NCI-H2107 treated with DMSO at 0.1 percent for 48 hours (cell line): ENCODE data around the gene ARVCF.

ENCODE experiments used
- DNase-seq: peaks from one replicate; lab custom pipeline; 2025; ENCODE audit not compliant: unreplicated experiment; lab: John Stamatoyannopoulos, UW

ARVCF gene

DNA sequence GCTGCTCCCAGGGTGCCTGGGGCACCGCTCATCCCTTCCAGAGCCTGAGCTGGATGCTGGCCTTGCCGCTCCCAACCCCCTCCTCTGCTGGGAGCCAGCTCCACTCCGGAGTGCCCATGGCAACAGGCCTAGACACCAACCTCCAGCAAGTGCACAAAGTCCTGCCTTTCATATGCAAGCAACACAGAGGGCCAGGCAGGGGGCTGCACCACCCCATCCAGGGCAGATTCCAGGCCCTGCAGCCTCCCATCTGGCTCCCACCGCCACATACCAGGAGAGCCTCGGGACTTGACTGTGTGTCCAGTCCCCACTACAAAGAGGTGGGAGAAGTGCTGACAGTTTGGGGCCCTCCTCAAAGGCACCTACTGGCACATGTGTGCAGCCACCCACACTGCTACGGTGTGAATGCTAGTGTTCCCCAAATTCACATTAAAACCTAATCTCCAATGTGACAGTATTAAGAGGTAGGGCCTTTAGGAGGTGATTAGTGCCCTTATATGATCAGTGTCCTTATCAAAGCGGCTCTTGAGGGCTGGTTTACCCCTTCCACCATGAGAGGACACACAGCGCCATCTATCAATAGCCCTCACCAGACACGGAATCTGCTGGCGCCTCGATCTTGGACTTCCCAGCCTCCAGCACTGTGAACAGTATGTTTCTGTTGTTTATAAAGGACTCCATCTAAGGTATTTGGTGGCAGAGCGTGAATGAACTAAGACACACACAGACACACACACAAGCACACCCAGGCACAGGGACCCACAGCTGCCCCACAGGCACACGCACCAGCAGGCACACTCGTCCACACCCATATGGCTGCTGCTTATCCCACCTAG lies 16.2 kb downstream of the ARVCF start:
- DNase-seq: no peak

DNA sequence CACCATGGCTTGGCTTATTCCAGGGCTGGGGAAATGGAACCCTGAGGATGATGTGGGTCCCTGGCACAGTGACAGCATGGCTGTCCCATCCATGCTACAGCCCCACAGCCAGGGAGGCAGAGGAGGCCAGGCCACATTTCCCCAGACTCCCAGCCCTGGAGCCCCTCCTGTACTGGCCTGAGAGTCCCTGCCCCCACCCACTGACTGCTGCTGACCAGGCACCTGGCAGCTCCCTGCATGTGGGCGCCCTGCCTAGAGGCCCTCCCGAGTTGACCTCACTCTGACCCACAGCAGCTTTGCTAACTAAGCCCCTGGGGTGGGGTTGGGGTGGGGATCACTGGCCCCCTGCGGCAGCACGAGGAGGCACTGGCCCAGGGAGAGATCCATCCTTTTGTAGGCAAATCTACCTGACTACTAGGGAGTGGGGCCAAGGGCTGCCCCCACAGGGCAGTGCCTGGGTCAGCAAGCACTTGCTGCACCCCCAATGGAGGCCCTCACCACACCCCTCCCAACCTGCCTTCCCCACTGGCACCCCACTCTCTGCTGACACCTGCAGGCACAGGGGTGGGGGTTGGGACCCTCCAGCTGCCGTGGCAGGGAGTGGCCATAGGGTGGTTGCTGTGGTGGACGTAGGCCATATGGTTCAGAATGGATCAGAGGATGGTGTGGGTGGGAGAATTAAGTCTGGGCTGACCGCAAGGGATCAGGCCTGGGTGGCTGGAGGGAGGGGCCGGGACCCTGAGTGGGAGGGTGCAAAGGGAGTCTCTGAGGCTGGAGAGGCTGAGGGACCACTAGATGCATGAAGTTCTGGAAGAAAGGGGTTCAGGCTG lies 17.4 kb downstream of the ARVCF start:
- no peak for DNase-seq

DNA sequence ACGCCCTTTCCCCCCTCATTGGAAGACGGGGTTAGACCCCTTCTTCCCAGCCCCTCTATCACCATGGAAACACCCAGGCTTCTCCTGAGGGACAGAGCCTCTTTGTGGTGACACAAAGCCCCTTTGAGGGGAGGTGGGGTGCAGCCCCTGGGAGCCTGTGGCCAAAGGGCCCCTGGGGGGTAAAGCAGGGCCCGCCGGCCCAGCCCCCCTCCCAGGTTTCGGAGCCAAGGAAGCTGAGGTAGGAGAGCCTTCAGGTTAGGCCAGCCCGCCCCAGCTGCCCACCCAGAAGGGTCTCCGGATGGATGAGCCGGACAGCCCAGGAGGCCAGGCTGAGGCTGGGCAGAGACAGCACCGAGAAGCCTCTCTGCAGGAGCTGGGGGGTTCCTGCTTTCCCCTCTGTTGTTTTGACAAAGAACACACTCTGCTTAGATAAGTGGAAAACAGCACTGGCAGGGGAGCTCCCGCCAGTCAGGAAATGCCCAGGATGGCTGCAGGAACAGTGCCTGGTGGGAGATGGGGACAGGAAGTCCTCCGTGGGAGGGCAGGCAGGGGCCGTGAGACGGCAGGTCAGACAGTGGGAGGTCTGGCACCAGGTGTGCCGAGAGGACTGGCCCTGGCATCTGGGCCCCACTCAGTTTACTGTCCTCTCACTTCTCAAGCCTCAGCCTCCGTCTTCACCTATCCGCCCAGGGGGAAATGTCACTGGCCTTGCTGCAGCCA lies 18.2 kb downstream of the ARVCF start:
- no peak for DNase-seq

DNA sequence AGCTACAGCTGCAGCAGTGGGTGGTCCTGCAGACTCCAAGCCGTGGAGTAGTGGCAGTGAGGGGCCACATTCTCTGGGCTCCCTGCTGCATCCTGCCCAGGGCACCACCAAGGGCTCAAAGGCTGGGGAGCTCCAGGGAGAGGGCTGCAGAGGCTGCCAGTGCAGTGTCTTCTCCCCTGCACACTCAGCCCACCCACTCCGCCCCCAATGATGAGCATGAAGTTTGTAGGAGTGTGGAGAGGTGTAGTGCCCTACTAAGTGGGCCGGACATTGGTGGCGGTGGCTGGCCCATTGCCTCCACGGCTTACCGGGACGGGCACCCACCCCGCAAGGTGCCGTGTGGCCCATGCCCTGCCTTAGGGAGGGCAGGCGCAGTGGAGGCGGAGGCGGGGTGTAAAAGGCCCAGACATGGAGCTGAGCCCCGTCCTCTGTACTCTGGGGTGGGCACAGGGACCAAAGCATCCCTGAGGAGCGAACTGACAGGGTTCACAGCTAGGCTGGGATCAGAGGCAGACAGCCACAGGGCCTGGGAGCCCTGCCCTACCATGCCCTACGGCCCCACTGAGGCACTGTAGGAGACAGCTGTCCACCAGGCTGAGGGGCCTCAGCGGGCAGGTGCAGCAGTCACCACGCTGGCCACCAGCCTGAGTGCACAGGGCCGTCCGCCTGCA lies 18.9 kb downstream of the ARVCF start:
- DNase-seq: no peak

DNA sequence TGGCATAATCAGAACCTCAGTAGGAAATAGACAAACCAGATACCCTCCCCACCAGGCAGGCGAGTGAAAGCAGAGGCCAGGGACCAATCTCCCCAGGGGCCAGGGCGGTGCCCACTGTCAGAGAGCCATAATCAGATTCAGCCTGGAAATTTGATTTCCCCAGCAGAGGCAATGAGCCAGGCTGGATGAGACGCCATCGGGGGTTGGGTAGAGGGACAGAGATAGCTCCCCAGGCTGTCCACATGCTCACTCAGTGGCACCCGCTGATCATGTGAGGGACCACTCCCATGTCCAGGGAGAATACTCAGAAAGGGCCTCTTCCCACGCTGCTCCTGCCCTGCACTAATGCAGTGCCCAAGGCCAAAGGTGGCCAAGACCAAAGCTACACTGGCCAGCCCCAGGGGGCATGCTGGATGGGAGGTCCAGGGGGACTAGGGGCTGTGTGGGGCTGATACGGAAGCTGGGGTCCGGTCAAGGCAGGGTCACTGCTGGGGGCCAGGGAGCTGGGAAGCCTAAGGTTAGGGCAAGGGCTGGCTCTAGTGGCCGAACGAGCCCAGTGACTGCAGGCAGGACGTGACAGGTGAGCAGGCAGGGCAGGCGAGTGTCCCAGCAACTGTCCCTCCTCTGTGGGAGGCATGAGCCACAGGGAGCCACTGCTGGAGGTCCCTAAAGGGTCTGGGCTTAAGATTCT lies 19.8 kb downstream of the ARVCF start:
- DNase-seq: no peak

DNA sequence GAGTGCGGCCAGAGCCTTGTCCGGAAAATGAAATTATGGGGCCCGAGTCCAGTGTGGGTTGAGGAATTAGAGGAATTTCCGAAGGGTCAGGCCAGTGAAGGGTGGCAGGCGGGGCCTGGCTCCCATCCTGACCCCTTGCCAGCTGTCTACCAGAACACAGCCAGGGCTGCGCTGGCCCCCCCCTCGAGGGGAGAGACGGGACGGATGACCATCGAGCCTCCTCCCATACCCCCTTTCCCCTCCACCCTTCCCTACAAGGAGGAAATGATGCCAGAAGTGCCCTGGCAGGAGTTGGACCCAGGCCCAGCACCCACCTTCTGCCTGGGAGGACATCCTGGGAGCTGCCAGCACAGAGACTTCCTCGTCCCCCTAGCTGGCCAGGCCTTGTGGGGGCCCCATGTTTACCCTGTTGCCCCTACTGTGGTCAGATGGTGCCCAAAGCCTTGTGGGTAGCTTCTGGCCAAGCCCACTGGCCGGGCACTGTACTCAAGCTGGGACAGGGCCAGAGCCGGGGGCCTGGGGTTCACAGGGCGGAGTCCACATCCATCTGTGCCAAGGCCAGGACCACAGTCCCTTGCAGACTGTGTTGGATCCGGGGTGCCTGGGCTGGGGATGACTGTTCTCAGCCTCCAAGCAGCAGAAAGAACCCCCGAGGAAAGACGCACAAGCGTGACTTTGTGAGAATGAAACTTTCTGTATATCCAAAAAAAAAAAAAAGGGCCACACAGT lies 20.8 kb downstream of the ARVCF start:
- DNase-seq: no peak

DNA sequence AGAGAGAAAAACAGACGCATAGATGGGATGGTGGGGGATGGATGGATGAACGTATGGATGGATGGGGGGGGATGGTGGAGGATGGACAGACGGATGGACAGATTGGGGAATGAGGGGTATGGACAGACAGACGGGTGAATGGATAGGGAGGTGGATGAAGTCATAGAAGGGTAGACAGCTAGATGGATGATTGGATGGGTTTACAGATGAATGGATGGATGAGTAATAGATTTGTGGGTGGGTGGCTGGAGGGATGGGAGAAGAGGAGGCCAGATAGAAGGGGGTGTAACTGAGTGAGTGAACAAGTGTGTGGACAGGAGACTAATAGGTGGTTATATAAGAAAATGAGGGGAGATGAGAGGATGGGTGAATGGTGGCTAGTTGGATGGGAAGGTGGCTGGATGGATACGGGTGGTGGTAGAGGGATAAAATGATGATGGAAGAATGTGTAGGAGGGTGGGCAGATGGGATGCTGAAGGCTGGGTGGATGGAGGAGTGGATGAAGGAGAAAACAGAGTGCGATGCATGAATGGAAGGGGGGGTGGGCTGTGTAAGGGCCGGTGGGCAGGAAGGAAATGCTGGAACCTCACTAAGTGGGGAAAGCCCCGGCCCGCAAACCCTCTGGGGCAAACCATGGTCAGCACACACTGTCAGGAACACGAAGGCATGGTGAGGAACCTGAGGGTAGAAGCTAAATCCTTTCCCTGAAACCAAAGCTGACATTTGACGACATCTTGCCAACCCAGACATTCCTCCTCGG lies 21.6 kb downstream of the ARVCF start:
- no peak for DNase-seq

DNA sequence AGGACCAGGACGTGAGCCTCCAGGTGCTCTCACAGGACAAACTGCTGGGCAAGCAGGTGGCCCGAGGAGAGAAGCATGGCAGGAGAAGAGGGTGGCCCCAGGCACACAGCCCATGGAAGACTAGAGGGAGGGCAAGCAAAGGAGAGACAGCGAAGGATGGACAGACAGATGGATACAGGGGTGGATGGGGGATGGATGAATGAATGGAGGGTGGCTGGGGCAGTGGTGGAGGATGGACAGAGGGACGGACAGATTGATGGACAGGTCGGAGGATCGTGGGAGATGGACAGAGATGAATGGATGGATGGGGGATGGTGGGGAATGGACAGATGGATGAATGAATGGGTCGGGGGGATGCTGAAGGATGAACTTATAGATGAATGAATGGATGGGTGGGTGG lies 22.7 kb downstream of the ARVCF start:
- no peak for DNase-seq

DNA sequence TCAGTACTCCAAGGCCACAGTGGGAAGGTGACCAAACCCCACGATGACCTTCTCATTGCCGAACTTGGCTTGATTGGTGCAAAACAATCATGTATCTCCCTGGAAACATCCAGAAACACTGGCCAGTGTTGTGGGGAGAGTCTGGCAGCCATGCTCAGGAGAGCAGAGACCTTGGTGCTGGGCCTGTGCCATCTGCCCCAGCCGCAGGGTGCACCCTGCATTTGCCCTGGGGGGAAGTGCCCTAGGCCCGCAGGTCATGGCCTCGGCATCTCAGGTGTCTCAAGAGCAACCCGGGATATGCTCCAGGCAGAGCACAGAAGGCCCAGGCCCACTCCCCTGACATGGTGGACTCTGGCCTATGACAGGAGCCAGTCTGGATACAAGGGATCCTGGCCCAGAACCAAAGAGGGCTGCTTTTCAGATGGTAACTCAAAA lies 23.7 kb downstream of the ARVCF start:
- DNase-seq: no peak

- no peak for DNase-seq
Observed at GRCh38 chr22:19992481-19992911, 24.1 kb downstream of the ARVCF start.

- no peak for DNase-seq
Observed at GRCh38 chr22:19991645-19992451, 24.8 kb downstream of the ARVCF start.

GRCh38 chr22:19991395-19991644 lies 25.3 kb downstream of the ARVCF start:
- no peak for DNase-seq

- DNase-seq: no peak
Observed at GRCh38 chr22:19990609-19991394, 25.8 kb downstream of the ARVCF start.

DNA sequence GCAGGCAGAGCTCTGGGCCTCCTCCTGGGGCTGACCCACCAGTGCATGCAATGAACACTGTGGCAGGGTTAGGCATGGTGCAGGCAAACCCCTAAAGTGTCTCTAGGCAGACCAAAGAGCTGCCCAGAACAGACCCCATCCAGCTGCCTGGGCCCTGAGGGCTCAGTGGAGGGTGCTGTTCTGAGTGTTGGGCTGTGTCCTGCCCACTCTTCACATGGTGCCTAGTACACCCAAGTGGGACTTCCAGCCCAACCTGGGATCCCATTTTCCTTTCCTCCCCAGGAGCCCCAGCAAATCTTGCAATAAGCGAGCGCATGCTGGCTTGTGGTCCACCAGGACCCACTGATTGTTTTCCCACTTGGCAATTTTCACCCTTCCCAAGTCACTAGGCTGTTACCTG lies 26.4 kb downstream of the ARVCF start:
- DNase-seq: no peak

DNA sequence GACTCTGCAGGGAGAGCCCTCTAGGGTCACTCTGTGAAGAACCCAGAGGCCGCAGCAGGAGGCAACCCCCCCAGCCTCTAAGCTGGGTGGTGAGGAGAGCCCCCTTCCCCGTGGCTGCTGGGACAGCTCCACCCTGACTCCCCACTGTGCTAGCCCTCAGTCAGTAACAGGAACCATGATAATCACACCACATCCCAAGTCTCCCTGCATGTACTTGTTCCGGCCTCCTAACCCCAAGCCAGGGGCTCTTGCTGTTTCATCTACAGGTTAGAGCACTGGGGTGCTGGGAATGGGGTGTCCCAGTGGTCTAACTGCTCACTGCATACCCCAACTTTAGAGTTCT lies 26.9 kb downstream of the ARVCF start:
- no peak for DNase-seq

GRCh38 chr22:19988965-19989724 lies 27.5 kb downstream of the ARVCF start:
- no peak for DNase-seq

GRCh38 chr22:19988331-19988808 lies 28.3 kb downstream of the ARVCF start:
- no peak for DNase-seq
